ENCODE measurements around the gene GALE. TPM values are rescaled to one million over a fixed set of nuclear protein-coding genes. Genes with fewer than 3 reads are reported as not detected.
A peak's percentile ranks its signal among the peaks of the same experiment; 100 is the strongest.

Gene GALE
- polyA plus RNA-seq, 2 of the 4 experiments (the other 2 are of a cell fraction) = 38.9 to 46.9 TPM

DNA sequence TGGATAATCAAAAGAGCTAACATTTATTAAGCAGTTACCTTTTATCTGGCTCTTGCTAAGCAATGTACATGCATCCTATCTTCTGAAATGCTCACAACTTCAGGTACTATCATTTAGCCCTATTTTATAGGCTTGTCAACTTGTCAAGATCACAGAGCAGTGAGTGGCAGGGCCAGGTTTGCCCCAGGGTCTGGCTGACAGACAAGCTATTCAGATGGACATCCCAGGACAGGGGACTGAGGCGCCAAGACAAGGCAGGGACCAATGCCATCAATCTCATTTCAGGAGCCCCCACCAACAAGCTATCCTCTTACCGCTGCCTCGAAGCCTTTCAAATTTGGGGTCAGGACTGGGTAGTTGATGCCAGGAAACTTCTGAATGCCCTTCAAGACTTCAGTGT, 15.8 kb upstream of the GALE start:
- 94% methylated on average over 3 of the region's 3 CpGs for WGBS (ENCODE audit: missing lambda C conversion rate)
- no peak for DNase-seq (ENCODE audit: low read depth in 1 of 2, low spot score in 1 of 2)
- no peak for ATAC-seq
- TF ChIP-seq RARB (CRISPR knock-in tag; IDR thresholded peaks at IDR 0.05) (no peak), NPAS2 (CRISPR knock-in tag; IDR thresholded peaks at IDR 0.05; ENCODE audit: borderline replicate concordance) (no peak), HOXB13 (CRISPR knock-in tag; IDR thresholded peaks at IDR 0.05; ENCODE audit: low read depth) (no peak), HEYL (CRISPR knock-in tag; IDR thresholded peaks at IDR 0.05) (no peak), FOXS1 (CRISPR knock-in tag; IDR thresholded peaks at IDR 0.05) (no peak), KDM1A (IDR thresholded peaks at IDR 0.05; ENCODE audit: low read depth) (no peak), RAD21 (conservative IDR thresholded peaks at IDR 0.05 in 1 of 2, IDR thresholded peaks at IDR 0.05 in 1 of 2) (no peak), KDM5A (IDR thresholded peaks at IDR 0.05) (no peak), JUN (IDR thresholded peaks at IDR 0.05) (no peak), ZC3H11A (IDR thresholded peaks at IDR 0.05) (no peak), CEBPB (IDR thresholded peaks at IDR 0.05) (no peak), RFX5 (IDR thresholded peaks at IDR 0.05) (no peak)
- TF ChIP-seq, protein P1, sequence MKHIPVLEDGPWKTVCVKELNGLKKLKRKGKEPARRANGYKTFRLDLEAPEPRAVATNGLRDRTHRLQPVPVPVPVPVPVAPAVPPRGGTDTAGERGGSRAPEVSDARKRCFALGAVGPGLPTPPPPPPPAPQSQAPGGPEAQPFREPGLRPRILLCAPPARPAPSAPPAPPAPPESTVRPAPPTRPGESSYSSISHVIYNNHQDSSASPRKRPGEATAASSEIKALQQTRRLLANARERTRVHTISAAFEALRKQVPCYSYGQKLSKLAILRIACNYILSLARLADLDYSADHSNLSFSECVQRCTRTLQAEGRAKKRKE (CRISPR knock-in tag; IDR thresholded peaks at IDR 0.05; ENCODE audit: low read depth) = no peak
- Histone ChIP-seq H3K4me3 (no peak overlapping the region), H3K4me2 (no peak overlapping the region), H3K27ac (no peak overlapping the region), H3K4me1 (no peaks in the 10 kb centered on the region), H3K9me3 (no peaks in the 10 kb centered on the region)
- no peak for FAIRE-seq
- POLR2A ChIA-PET = no interaction called here
- CTCF ChIA-PET = interaction anchor here (0.6 to 1.4 kb wide), 6 partner anchors 11 to 100 kb away, joined by 3 to 6 read pairs (median 4); no protein-coding TSS in a partner anchor

DNA sequence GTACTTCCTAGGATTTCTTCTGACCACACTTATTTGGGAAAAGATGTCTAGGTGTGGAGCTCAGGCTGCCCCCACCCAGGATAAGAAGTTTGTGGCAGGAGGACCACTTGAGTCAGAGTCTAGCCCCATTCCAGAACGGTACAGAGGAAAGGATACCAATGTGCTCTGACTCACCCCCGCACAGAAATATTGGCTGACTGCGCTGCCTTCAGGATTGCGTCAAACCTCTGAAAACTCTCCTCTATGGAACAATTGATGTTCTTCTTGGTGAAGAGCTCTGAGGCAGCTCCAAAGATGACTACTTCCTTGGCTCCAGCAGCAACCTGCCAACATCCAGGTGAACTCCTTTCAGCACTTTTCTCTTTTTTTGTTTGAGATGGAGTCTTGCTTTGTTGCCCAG, 13.5 kb upstream of the GALE start:
- Histone ChIP-seq H3K4me2 (no peak overlapping the region), H3K4me1 (0 out of 3 replicates have a peak, but pooled peaks cover 3% of the 10 kb centered on the region), H3K27ac (no peak overlapping the region), H3K4me3 (no peak overlapping the region), H3K9me3 (no peaks in the 10 kb centered on the region)
- POLR2A ChIA-PET = no interaction called here
- no peak for TF ChIP-seq BHLHE40 (IDR thresholded peaks at IDR 0.05; ENCODE audit: low read depth, low read length)
- TF ChIP-seq HEYL (CRISPR knock-in tag; IDR thresholded peaks at IDR 0.05) = no peak
- TF ChIP-seq NR3C1 (IDR thresholded peaks at IDR 0.05) = no peak
- no peak for TF ChIP-seq FOXS1 (CRISPR knock-in tag; IDR thresholded peaks at IDR 0.05)
- no peak for TF ChIP-seq HOXB13 (CRISPR knock-in tag; IDR thresholded peaks at IDR 0.05; ENCODE audit: low read depth)
- TF ChIP-seq EHF (CRISPR knock-in tag; IDR thresholded peaks at IDR 0.05) = no peak
- CTCF ChIA-PET = interaction anchor here (0.5 to 1.4 kb wide), 2 partner anchors 46 to 103 kb away, joined by 3 to 4 read pairs; no protein-coding TSS in a partner anchor
- DNase-seq (ENCODE audit: low read depth in 1 of 2, low spot score in 1 of 2) = no peak
- ATAC-seq = no peak
- no peak for FAIRE-seq
- WGBS (ENCODE audit: missing lambda C conversion rate) = 92% methylated on average over 4 of the region's 4 CpGs

DNA sequence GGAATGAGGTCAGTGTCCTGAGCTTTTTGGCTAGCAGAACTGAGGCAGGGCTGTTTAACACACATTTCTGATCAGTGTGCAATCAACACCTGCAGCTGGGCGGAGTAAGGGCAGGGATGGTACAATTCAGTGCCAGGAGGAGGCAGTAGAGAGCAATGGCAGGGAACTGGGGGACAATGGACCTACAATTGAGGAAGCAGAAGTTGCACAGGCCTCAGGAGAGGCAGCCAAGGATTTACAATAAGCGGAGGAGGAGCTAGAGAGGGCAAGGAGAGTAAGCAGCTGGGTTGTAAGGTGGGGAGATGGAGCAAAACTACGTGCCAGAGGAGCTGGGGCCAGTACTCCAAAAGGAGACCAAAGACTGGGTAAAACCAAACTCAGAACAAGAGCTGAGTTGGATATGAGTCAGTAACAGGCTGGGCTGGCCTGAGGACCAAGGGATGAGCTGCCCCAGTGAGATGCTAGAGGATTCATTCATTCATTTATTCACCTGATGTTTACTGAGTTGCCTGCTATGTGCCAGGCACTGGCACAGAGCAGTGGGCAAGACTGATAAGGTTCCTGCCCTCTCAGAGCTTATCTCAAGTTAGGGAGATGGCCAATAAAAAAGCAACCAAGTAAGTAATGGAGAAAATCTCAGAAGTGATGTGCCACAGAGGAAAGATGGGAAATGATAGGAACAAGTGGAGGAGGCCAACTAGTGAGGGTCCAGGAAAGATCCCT, 10.4 kb upstream of the GALE start:
- TF ChIP-seq EHF (CRISPR knock-in tag; IDR thresholded peaks at IDR 0.05) (no peak), EHMT2 (IDR thresholded peaks at IDR 0.05; ENCODE audit: low read depth) (no peak), RAD21 (conservative IDR thresholded peaks at IDR 0.05 in 1 of 2, IDR thresholded peaks at IDR 0.05 in 1 of 2) (peak; percentile 18 to 36; a peak in 3 of 5 replicates)
- TF ChIP-seq, protein P2, sequence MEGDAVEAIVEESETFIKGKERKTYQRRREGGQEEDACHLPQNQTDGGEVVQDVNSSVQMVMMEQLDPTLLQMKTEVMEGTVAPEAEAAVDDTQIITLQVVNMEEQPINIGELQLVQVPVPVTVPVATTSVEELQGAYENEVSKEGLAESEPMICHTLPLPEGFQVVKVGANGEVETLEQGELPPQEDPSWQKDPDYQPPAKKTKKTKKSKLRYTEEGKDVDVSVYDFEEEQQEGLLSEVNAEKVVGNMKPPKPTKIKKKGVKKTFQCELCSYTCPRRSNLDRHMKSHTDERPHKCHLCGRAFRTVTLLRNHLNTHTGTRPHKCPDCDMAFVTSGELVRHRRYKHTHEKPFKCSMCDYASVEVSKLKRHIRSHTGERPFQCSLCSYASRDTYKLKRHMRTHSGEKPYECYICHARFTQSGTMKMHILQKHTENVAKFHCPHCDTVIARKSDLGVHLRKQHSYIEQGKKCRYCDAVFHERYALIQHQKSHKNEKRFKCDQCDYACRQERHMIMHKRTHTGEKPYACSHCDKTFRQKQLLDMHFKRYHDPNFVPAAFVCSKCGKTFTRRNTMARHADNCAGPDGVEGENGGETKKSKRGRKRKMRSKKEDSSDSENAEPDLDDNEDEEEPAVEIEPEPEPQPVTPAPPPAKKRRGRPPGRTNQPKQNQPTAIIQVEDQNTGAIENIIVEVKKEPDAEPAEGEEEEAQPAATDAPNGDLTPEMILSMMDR (IDR thresholded peaks at IDR 0.05) = peak; percentile 35; the same call in 2 of the 3 replicates
- TF ChIP-seq, protein P3, sequence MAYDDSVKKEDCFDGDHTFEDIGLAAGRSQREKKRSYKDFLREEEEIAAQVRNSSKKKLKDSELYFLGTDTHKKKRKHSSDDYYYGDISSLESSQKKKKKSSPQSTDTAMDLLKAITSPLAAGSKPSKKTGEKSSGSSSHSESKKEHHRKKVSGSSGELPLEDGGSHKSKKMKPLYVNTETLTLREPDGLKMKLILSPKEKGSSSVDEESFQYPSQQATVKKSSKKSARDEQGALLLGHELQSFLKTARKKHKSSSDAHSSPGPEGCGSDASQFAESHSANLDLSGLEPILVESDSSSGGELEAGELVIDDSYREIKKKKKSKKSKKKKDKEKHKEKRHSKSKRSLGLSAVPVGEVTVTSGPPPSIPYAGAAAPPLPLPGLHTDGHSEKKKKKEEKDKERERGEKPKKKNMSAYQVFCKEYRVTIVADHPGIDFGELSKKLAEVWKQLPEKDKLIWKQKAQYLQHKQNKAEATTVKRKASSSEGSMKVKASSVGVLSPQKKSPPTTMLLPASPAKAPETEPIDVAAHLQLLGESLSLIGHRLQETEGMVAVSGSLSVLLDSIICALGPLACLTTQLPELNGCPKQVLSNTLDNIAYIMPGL (CRISPR knock-in tag; IDR thresholded peaks at IDR 0.05; ENCODE audit: borderline replicate concordance) = no peak
- peak; percentile 76 to 81; a peak in 5 of 6 replicates for ATAC-seq
- Histone ChIP-seq H3K4me2 (no peak overlapping the region), H3K27ac (no peak overlapping the region), H3K4me3 (no peak overlapping the region), H3K9me3 (no peaks in the 10 kb centered on the region), H3K4me1 (0 out of 3 replicates have a peak, but pooled peaks cover 3% of the 10 kb centered on the region)
- FAIRE-seq = no peak
- CTCF ChIA-PET = interaction anchor here (0.5 to 6.6 kb wide), 13 partner anchors 10 to 260 kb away, joined by 3 to 57 read pairs (median 5); partner anchors contain the start of genes FUCA1, GALE and HMGCL
- DNase-seq (ENCODE audit: low read depth in 1 of 2, low spot score in 1 of 2) = peak in 1 of 2 experiments; percentile 41
- WGBS (ENCODE audit: missing lambda C conversion rate) = 87% methylated on average over 3 of the region's 3 CpGs
- POLR2A ChIA-PET = interaction anchor here (0.8 kb wide), 1 partner anchor 15 kb away, joined by 3 read pairs; the partner anchor contains the start of gene HMGCL
